ENCODE measurements around the gene OSBPL9.

OSBPL9 gene

DNA sequence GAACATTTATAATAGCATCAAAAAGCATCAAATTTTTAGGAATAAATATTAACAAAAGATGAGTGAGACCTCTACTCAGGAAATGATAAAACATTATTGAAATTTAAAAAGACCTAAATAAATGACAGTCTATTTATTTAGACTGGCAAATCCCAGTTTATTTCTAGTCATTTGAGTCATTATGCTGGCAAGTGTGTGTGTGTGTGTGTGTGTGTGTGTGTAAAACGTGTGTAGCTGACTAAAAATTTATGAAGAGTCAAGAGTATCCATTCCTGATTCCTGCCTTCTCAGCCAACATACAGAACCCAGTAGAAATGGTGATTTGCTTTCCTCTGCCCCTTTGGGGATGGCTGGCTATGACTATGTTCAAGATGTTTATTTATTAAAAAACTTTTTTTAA, 46.2 kb downstream of the OSBPL9 start:
- Histone ChIP-seq H3K79me2 (ENCODE audit: insufficient read depth, low read length) (no peaks in the 10 kb centered on the region), H3K4me3 (ENCODE audit: low read depth, low read length, poor library complexity, severe bottlenecking) (no peak overlapping the region), H3K9me2 (ENCODE audit: low read depth, low read length) (no peaks in the 10 kb centered on the region), H3K4me2 (ENCODE audit: low read length) (no peak overlapping the region), H3F3A (ENCODE audit: insufficient read depth, low read length) (no peaks in the 10 kb centered on the region), H3K27ac (ENCODE audit: low read depth, low read length, poor library complexity, severe bottlenecking) (no peak overlapping the region), H3K27me3 (ENCODE audit: insufficient read depth, low read length) (no peaks in the 10 kb centered on the region), H3K9me3 (ENCODE audit: low read length) (no peaks in the 10 kb centered on the region), H2AFZ (ENCODE audit: low read length) (no peak overlapping the region), H4K20me1 (ENCODE audit: insufficient read depth, low read length) (no peaks in the 10 kb centered on the region), H3K4me1 (ENCODE audit: insufficient read depth, low read length, severe bottlenecking) (no peaks in the 10 kb centered on the region), H3K9ac (ENCODE audit: low read length) (no peak overlapping the region), H3K36me3 (ENCODE audit: insufficient read depth, low read length) (no peaks in the 10 kb centered on the region)
- TF ChIP-seq EZH2 (IDR thresholded peaks at IDR 0.05; ENCODE audit: borderline replicate concordance, low read length): no peak
- TF ChIP-seq, protein P1, sequence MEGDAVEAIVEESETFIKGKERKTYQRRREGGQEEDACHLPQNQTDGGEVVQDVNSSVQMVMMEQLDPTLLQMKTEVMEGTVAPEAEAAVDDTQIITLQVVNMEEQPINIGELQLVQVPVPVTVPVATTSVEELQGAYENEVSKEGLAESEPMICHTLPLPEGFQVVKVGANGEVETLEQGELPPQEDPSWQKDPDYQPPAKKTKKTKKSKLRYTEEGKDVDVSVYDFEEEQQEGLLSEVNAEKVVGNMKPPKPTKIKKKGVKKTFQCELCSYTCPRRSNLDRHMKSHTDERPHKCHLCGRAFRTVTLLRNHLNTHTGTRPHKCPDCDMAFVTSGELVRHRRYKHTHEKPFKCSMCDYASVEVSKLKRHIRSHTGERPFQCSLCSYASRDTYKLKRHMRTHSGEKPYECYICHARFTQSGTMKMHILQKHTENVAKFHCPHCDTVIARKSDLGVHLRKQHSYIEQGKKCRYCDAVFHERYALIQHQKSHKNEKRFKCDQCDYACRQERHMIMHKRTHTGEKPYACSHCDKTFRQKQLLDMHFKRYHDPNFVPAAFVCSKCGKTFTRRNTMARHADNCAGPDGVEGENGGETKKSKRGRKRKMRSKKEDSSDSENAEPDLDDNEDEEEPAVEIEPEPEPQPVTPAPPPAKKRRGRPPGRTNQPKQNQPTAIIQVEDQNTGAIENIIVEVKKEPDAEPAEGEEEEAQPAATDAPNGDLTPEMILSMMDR (IDR thresholded peaks at IDR 0.05; ENCODE audit: low read length): no peak

DNA sequence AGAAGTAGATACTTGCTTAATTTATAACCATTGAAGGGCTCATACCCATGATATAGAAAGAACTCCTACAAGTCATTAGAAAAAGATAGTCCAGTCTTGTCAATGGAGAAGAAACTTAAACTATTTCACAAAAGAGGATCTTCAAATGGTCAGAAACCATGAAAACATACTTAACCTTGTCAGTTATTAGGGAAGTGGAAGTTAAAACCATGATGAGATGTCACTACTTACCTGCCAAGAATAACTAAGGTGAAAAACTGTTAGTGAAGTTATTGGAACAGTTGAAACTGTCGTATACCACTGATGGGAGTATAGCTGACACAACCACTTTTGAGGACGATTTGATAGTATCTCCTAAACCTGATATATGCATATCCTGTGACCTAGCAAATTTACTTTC, 46.8 kb downstream of the OSBPL9 start:
- no peaks in the 10 kb centered on the region for H3K9me2 ChIP-seq (ENCODE audit: low read depth, low read length)
- H3K9me3 ChIP-seq (ENCODE audit: low read length): no peaks in the 10 kb centered on the region

DNA sequence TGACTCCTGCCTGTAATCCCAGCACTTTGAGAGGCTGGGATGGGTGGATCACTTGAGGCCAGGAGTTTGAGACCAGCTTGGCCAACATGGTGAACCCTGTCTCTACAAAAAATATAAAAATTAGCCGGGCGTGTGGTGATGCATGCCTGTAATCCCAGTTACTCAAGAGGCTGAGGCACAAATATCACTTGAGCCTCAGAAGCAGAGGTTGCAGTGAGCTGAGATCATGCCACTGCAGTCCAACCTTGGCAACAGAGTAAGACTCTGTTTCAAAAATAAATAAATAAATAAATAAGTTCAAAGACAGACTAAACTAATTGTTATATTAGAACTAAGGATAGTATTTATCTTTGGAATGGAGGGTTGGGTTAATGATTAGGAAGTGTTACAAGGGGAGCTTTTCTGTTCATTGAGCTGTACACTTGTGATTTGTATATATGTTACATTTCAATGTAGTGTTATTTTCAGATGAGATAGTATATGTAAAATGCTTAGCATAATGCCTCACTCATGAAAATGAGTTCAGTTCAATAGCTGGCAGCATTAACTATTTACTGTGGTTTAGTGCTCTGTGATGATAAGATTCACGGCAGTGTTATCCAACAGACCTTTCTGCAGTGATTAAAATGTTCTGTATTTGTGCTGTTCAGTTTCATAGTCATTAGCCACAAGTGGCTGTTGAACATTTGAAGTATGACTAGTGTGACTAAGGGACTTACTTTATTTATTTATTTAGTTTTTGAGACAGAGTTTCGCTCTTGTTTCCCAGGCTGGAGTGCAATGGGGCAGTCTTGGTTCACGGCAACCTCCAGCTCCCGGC, 47.7 kb downstream of the OSBPL9 start:
- Histone ChIP-seq H3K9ac (ENCODE audit: low read length) (no peak overlapping the region), H3K9me2 (ENCODE audit: low read depth, low read length) (no peaks in the 10 kb centered on the region)
- TF ChIP-seq EZH2 (IDR thresholded peaks at IDR 0.05; ENCODE audit: borderline replicate concordance, low read length): no peak
- TF ChIP-seq, protein P1 (IDR thresholded peaks at IDR 0.05; ENCODE audit: low read length): no peak

More for the DNA sequence above, 46.8 kb downstream of the OSBPL9 start:
- Histone ChIP-seq H3K36me3 (ENCODE audit: insufficient read depth, low read length) (no peaks in the 10 kb centered on the region), H3K27ac (ENCODE audit: low read depth, low read length, poor library complexity, severe bottlenecking) (no peak overlapping the region), H3K4me2 (ENCODE audit: low read length) (no peak overlapping the region), H3K4me1 (ENCODE audit: insufficient read depth, low read length, severe bottlenecking) (no peaks in the 10 kb centered on the region), H3K27me3 (ENCODE audit: insufficient read depth, low read length) (no peaks in the 10 kb centered on the region), H3K79me2 (ENCODE audit: insufficient read depth, low read length) (no peaks in the 10 kb centered on the region), H3F3A (ENCODE audit: insufficient read depth, low read length) (no peaks in the 10 kb centered on the region), H2AFZ (ENCODE audit: low read length) (no peak overlapping the region), H3K4me3 (ENCODE audit: low read depth, low read length, poor library complexity, severe bottlenecking) (no peak overlapping the region), H4K20me1 (ENCODE audit: insufficient read depth, low read length) (no peaks in the 10 kb centered on the region), H3K9ac (ENCODE audit: low read length) (no peak overlapping the region)
- no peak for TF ChIP-seq EZH2 (IDR thresholded peaks at IDR 0.05; ENCODE audit: borderline replicate concordance, low read length)
- TF ChIP-seq, protein P1 (IDR thresholded peaks at IDR 0.05; ENCODE audit: low read length): no peak

More for the DNA sequence above, 47.7 kb downstream of the OSBPL9 start:
- Histone ChIP-seq H3K4me1 (ENCODE audit: insufficient read depth, low read length, severe bottlenecking) (no peaks in the 10 kb centered on the region), H4K20me1 (ENCODE audit: insufficient read depth, low read length) (no peaks in the 10 kb centered on the region), H3K9me3 (ENCODE audit: low read length) (no peaks in the 10 kb centered on the region), H3K4me2 (ENCODE audit: low read length) (no peak overlapping the region), H3F3A (ENCODE audit: insufficient read depth, low read length) (no peaks in the 10 kb centered on the region), H3K4me3 (ENCODE audit: low read depth, low read length, poor library complexity, severe bottlenecking) (no peak overlapping the region), H3K27ac (ENCODE audit: low read depth, low read length, poor library complexity, severe bottlenecking) (no peak overlapping the region), H3K36me3 (ENCODE audit: insufficient read depth, low read length) (no peaks in the 10 kb centered on the region), H3K27me3 (ENCODE audit: insufficient read depth, low read length) (no peaks in the 10 kb centered on the region), H2AFZ (ENCODE audit: low read length) (no peak overlapping the region), H3K79me2 (ENCODE audit: insufficient read depth, low read length) (no peaks in the 10 kb centered on the region)

Measured in OCI-LY1 (cell line).